Stimulated activated CD8-positive, alpha-beta memory T cell treated with anti-CD3 and anti-CD28 coated beads, Interleukin-2, amount 100 ng/mL, for 48 hours (primary cell): ENCODE measurements around the gene ARHGAP9.
A peak's percentile ranks its signal among the peaks of the same experiment; 100 is the strongest.

Source experiments
- DNase-seq, 2 donors: peaks; one replicate each; pipeline ENCODE4 v3.0.0-alpha.2; 2020; ENCODE audit warnings: low read depth in 2 of 2

Gene ARHGAP9

GRCh38 chr12:57479376-57480115 lies at the start of gene ARHGAP9:
Gene ARHGAP9, minus strand, starts transcription at chr12:57479866. Its CDS starts 460 bp downstream, at chr12:57479406.
- no peak for DNase-seq

- no peak for DNase-seq
These were observed 49.3 kb upstream of the ARHGAP9 start for GRCh38 chr12:57528831-57529555.

- no peak for DNase-seq
These were observed 48.5 kb upstream of the ARHGAP9 start for GRCh38 chr12:57528176-57528575.

GRCh38 chr12:57527184-57527583 lies 47.5 kb upstream of the ARHGAP9 start:
- no peak for DNase-seq

GRCh38 chr12:57526477-57527126 lies 46.9 kb upstream of the ARHGAP9 start:
- no peak for DNase-seq

- no peak for DNase-seq
These were observed 46.1 kb upstream of the ARHGAP9 start for GRCh38 chr12:57525615-57526383.

GRCh38 chr12:57524814-57525614 lies 45.3 kb upstream of the ARHGAP9 start:
- DNase-seq: no peak

- no peak for DNase-seq
These were observed 44.3 kb upstream of the ARHGAP9 start for GRCh38 chr12:57523706-57524614.

- no peak for DNase-seq
These were observed 43.4 kb upstream of the ARHGAP9 start for GRCh38 chr12:57522887-57523705.

- peak; percentile 83 to 84 for DNase-seq
These were observed 42.6 kb upstream of the ARHGAP9 start, which contains the start of gene MBD6 for GRCh38 chr12:57522011-57522886. Gene MBD6, plus strand, starts transcription at chr12:57522824. Its CDS starts 1,480 bp downstream, at chr12:57524304.

GRCh38 chr12:57521525-57522010 lies 41.9 kb upstream of the ARHGAP9 start:
- no peak for DNase-seq

- DNase-seq: peak; percentile 99 to 100
These were observed 40.6 kb upstream of the ARHGAP9 start, which contains the start of gene DDIT3 for GRCh38 chr12:57520053-57520818. Gene DDIT3, minus strand, starts transcription at chr12:57520514. Its CDS starts 3,108 bp downstream, at chr12:57517406.

- no peak for DNase-seq
These were observed 40.1 kb upstream of the ARHGAP9 start for GRCh38 chr12:57519796-57520052.

GRCh38 chr12:57518920-57519795 lies 39.5 kb upstream of the ARHGAP9 start:
- DNase-seq: no peak

- no peak for DNase-seq
These were observed 38.7 kb upstream of the ARHGAP9 start for GRCh38 chr12:57518176-57518919.
